ENCODE measurements around the gene CATSPERB.

DNA sequence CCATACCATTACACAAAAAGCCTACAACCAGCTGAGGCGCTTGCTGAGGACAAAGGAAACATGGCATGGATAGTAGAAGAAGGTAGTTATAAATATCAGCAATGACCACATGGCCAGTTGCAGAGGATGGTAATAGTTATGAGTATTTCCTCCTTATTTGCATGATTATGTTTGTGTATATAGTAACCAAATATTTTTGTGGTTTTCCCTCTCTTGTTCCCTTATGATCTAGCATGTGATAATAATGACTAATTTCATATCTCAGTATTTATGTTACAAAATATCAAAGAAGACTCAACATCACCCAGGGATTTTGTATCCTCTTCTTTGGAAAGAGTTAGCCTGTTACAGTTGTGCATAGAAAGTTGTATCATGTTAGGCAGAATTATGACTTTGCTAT, 13.5 kb upstream of the CATSPERB start:
- TF ChIP-seq POLR2A (IDR thresholded peaks at IDR 0.05) (no peak), POLR2AphosphoS5 (IDR thresholded peaks at IDR 0.05) (no peak), EP300 (IDR thresholded peaks at IDR 0.05) (no peak)
- TF ChIP-seq, protein P1, sequence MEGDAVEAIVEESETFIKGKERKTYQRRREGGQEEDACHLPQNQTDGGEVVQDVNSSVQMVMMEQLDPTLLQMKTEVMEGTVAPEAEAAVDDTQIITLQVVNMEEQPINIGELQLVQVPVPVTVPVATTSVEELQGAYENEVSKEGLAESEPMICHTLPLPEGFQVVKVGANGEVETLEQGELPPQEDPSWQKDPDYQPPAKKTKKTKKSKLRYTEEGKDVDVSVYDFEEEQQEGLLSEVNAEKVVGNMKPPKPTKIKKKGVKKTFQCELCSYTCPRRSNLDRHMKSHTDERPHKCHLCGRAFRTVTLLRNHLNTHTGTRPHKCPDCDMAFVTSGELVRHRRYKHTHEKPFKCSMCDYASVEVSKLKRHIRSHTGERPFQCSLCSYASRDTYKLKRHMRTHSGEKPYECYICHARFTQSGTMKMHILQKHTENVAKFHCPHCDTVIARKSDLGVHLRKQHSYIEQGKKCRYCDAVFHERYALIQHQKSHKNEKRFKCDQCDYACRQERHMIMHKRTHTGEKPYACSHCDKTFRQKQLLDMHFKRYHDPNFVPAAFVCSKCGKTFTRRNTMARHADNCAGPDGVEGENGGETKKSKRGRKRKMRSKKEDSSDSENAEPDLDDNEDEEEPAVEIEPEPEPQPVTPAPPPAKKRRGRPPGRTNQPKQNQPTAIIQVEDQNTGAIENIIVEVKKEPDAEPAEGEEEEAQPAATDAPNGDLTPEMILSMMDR (IDR thresholded peaks at IDR 0.05), result no peak

All from stomach (tissue), 4 donors.